Measurements from ENCODE around the gene FAM124A. TPM values are rescaled to one million over a fixed set of nuclear protein-coding genes. Genes with fewer than 3 reads are reported as not detected.

FAM124A gene
- total RNA-seq, 1 experiment from 2014 or later: not detected

DNA sequence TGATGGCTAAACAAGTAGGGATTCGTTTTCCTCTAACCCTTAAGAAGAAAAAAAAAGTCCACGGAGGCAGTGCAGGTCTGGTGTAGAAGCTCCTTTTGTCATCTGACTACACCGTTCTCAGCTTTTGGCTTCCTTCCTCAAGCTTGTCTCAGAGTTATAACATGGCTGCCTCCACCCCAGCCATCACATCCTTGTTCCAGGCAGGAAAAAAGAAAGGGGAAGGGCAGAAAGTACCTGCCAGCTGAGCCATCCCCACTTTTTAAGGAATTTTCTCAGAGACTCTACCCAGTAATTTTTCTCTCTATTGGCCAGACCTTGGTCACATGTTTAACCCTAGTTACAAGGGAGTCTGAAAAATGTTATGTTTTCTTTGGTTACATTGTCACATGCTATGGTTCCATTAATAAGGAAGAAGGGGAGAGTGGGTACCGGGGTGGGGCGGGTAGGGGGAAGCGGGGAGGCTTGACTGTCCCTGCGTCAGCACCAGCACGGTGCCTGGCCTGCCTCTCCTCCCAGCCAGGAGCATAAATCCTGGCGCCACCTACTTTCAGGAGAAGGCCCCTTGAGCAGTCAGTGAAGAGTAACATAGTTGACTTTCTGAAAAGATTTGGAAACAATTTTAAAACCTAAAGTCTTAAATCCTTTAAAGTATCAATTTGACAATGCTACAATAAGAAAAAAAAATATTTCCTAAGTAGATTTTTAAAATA is 11.1 kb downstream of the FAM124A start:
- no peaks in the 10 kb centered on the region for H4K20me1 ChIP-seq (ENCODE audit: insufficient read depth)
- no peaks in the 10 kb centered on the region for H3K79me2 ChIP-seq (ENCODE audit: low read depth)
- TF ChIP-seq, protein P1, sequence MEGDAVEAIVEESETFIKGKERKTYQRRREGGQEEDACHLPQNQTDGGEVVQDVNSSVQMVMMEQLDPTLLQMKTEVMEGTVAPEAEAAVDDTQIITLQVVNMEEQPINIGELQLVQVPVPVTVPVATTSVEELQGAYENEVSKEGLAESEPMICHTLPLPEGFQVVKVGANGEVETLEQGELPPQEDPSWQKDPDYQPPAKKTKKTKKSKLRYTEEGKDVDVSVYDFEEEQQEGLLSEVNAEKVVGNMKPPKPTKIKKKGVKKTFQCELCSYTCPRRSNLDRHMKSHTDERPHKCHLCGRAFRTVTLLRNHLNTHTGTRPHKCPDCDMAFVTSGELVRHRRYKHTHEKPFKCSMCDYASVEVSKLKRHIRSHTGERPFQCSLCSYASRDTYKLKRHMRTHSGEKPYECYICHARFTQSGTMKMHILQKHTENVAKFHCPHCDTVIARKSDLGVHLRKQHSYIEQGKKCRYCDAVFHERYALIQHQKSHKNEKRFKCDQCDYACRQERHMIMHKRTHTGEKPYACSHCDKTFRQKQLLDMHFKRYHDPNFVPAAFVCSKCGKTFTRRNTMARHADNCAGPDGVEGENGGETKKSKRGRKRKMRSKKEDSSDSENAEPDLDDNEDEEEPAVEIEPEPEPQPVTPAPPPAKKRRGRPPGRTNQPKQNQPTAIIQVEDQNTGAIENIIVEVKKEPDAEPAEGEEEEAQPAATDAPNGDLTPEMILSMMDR (conservative IDR thresholded peaks at IDR 0.05): no peak
- no peak for TF ChIP-seq EZH2 (IDR thresholded peaks at IDR 0.05; ENCODE audit: low read depth)
- no peaks in the 10 kb centered on the region for H3K4me1 ChIP-seq (replicated peaks; ENCODE audit: insufficient read depth)
- intact Hi-C loops (cut with micrococcal nuclease; ENCODE audit: unreplicated experiment): no loop called here
- no peak overlapping the region for H2AFZ ChIP-seq
- no peak overlapping the region for H3K4me2 ChIP-seq
- H3K27me3 ChIP-seq (ENCODE audit: insufficient read depth, low read depth): peaks cover 89% of the 10 kb centered on the region
- no peaks in the 10 kb centered on the region for H3K36me3 ChIP-seq (ENCODE audit: low read depth)
- BruUV-seq (replicated peaks): no TSS peak
- no peak overlapping the region for H3K27ac ChIP-seq
- no peaks in the 10 kb centered on the region for H3K9me2 ChIP-seq (ENCODE audit: insufficient read depth)
- POLR2A ChIA-PET (ENCODE audit: unreplicated experiment): no interaction called here
- no peaks in the 10 kb centered on the region for H3K9me3 ChIP-seq (ENCODE audit: insufficient read depth, low read depth)
- no peak for DNase-seq
- H3F3A ChIP-seq (ENCODE audit: insufficient read depth, low read depth): no peaks in the 10 kb centered on the region
- H3K4me3 ChIP-seq: no peak overlapping the region
- CTCF ChIA-PET: interaction anchor here (0.6 kb wide), 1 partner anchor 17 kb away, joined by 4 read pairs; no protein-coding TSS in a partner anchor

DNA sequence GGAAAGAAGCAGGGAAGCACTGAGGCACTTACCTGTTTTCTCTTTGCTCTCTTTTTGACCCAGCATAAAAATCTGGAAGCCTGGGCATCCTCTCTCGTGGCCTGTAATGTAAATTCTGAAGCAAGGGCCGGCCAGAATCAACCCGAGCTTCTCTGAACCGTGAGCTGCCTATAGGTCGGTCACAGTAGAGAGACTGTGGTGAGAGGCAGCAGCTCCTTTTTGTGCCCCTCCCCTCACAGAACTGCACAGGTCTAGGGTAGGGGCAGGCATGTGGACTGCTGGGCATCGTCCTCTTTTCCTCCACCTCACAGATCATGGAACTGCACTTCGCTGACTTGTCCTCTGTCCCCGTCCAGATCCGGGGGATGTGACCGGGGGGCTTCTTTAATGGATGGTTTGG is 12.5 kb downstream of the FAM124A start:
- H3K27me3 ChIP-seq (ENCODE audit: insufficient read depth, low read depth): peaks cover 87% of the 10 kb centered on the region
- H3K4me2 ChIP-seq: no peak overlapping the region
- H3F3A ChIP-seq (ENCODE audit: insufficient read depth, low read depth): no peaks in the 10 kb centered on the region
- H3K27ac ChIP-seq: no peak overlapping the region
- H2AFZ ChIP-seq: no peak overlapping the region
- H3K4me3 ChIP-seq: no peak overlapping the region
- ChIA-PET CTCF (no interaction called here), POLR2A (ENCODE audit: unreplicated experiment) (no interaction called here)
- H3K4me1 ChIP-seq (replicated peaks; ENCODE audit: insufficient read depth): no peaks in the 10 kb centered on the region
- no peaks in the 10 kb centered on the region for H3K79me2 ChIP-seq (ENCODE audit: low read depth)
- no TSS peak for BruUV-seq (replicated peaks)
- H3K9me2 ChIP-seq (ENCODE audit: insufficient read depth): no peaks in the 10 kb centered on the region
- intact Hi-C loops (cut with micrococcal nuclease; ENCODE audit: unreplicated experiment): no loop called here
- TF ChIP-seq EZH2 (IDR thresholded peaks at IDR 0.05; ENCODE audit: low read depth): no peak
- TF ChIP-seq, protein P1 (conservative IDR thresholded peaks at IDR 0.05): no peak
- no peaks in the 10 kb centered on the region for H3K9me3 ChIP-seq (ENCODE audit: insufficient read depth, low read depth)
- no peaks in the 10 kb centered on the region for H3K36me3 ChIP-seq (ENCODE audit: low read depth)
- H4K20me1 ChIP-seq (ENCODE audit: insufficient read depth): no peaks in the 10 kb centered on the region
- no peak for DNase-seq

DNA sequence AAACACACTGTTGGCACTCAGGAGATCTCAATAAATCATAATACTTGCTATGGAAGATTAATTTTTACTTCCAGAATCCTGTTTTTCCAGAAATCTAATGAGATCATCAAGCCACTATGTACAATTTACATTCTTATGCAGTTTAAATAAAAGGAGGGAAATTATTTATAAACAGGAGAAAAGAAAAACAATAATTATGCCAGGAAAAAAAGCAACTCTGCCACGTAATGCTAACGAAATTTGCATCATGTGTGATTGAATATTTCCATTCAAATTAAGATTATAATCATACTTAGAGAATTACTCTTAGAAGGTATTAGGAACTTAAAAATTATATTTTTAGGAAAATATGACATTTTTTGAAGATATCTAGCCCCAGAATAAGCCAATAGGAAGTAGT is 13.0 kb downstream of the FAM124A start:
- intact Hi-C loops (cut with micrococcal nuclease; ENCODE audit: unreplicated experiment): no loop called here
- ChIA-PET POLR2A (ENCODE audit: unreplicated experiment) (no interaction called here), CTCF (no interaction called here)
- H3K9me2 ChIP-seq (ENCODE audit: insufficient read depth): no peaks in the 10 kb centered on the region
- H3K36me3 ChIP-seq (ENCODE audit: low read depth): no peaks in the 10 kb centered on the region
- no peak overlapping the region for H3K4me3 ChIP-seq
- H3K9me3 ChIP-seq (ENCODE audit: insufficient read depth, low read depth): no peaks in the 10 kb centered on the region
- H3K27ac ChIP-seq: no peak overlapping the region
- H3K4me2 ChIP-seq: no peak overlapping the region
- no peaks in the 10 kb centered on the region for H3K4me1 ChIP-seq (replicated peaks; ENCODE audit: insufficient read depth)
- no peak overlapping the region for H2AFZ ChIP-seq
- BruUV-seq (replicated peaks): no TSS peak
- H4K20me1 ChIP-seq (ENCODE audit: insufficient read depth): no peaks in the 10 kb centered on the region
- no peak for DNase-seq
- no peaks in the 10 kb centered on the region for H3F3A ChIP-seq (ENCODE audit: insufficient read depth, low read depth)
- no peaks in the 10 kb centered on the region for H3K79me2 ChIP-seq (ENCODE audit: low read depth)
- peaks cover 89% of the 10 kb centered on the region for H3K27me3 ChIP-seq (ENCODE audit: insufficient read depth, low read depth)
- TF ChIP-seq EZH2 (IDR thresholded peaks at IDR 0.05; ENCODE audit: low read depth): no peak
- TF ChIP-seq, protein P1 (conservative IDR thresholded peaks at IDR 0.05): no peak

Measured in PC-9 (cell line).